Renal pelvis (tissue), 4 donors: ENCODE results near the gene WDR86. TPM values are rescaled to one million over a fixed set of nuclear protein-coding genes. Genes with fewer than 3 reads are reported as not detected.

Experiments used
- DNase-seq: peaks from one replicate; pipeline ENCODE4 v3.0.0-alpha.2; 2013
- polyA plus RNA-seq, 3 donors: library from polyadenylated mRNA; unstranded; fragments of 120-200 nt; gene quantifications; one replicate each; pipeline ENCODE4 v1.2.1, GENCODE V29; 2013; ENCODE audit not compliant: insufficient read length in 3 of 3

WDR86 gene
- polyA plus RNA-seq, 3 donors, result 34.9 to 49.6 (median 49.5) TPM

GRCh38 chr7:151366166-151366879, 43.5 kb downstream of the WDR86 start:
- no peak for DNase-seq

GRCh38 chr7:151363182-151363581, 46.7 kb downstream of the WDR86 start:
- DNase-seq, result no peak

DNA sequence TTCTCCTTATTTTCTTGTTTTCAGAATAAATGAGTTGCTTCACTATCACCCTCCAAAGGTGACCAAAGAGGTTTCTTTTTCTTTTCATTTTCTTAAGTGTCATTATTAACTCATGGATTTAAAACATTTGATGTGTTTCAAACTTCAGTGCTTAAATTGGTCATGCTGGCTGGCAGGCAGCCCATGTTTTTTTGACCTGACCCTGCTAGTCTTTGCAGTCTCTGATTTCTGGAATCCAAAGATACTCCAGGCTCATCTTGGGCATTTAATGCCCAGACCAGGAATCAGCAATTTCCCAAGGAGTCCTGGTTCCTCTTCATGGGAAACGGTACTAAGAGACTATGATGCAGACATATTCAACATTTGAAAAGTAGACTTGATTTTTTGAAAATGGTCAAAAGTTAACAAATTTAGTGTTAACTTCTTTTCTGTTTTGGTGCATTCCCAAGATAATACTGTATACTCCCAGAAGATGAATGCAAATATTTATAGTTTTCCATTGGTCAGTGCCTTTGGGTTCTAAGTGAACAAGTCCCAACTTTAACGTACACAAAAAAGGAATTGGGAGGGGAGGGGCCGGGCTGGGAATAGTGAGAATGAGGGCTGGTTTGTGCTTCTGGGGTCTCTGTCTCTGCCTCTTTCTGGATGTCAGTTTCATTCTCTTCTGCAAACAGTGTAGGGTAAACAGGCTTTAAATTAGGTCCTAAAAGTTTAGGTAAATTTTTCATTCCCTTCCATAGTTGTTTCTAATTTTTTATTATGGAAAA, 48.5 kb downstream of the WDR86 start:
- DNase-seq, result no peak

DNA sequence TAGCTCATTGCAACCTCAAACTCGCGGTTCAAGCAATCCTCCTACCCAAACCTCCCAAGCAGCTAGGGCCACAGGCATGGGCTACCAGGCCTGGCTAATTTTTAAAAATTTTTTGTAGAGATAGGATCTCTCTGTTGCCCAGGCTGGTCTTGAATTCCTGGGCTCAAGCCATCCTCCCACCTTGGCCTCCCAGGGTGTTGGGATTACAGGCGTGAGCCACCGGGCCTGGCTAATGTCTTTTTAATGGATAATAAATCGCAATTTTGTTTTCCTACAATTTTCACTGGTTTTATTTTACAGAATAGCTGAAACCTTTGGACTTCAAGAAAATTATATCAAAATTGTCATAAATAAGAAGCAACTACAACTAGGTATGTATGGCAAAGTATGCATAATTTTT, 57.3 kb downstream of the WDR86 start:
- DNase-seq, result no peak

- no peak for DNase-seq
Observed at GRCh38 chr7:151351967-151352366, 57.9 kb downstream of the WDR86 start.

GRCh38 chr7:151351027-151351426, 58.8 kb downstream of the WDR86 start:
- no peak for DNase-seq

GRCh38 chr7:151349507-151349853, 60.4 kb downstream of the WDR86 start:
- DNase-seq, result no peak

GRCh38 chr7:151348970-151349369, 60.9 kb downstream of the WDR86 start:
- DNase-seq, result no peak

DNA sequence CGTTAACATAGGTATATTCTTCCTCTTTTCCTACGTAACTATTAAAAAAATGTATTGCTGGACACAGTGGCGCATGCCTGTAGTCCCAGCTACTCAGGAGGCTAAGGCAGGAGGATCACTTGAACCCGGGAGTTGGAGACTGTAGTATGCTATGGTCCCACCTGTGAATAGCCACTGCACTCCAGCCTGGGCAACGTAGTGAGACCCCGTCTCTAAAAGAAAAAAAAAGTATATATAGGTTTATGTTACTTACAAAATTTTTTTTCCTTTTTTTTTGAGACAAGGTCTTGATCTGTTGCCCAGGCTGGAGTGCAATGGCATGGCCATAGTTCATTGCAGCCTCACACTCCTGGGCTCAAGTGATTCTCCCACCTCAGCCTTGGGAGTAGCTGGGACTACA, 62.6 kb downstream of the WDR86 start:
- DNase-seq, result no peak

DNA sequence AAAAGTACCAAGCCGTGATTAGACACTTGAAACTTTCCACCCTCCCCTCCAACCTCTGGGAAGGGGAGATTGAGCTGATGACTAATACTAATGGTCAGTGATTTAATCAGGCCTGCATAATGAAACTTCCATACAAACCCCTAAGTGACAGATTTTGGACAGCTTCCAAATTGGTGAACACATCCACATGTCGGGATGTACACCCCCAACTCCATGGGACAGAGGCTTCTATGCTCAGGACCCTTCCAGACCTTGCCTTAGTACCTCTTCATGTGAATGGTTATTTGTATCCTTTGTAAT, 63.4 kb downstream of the WDR86 start:
- DNase-seq, result no peak

GRCh38 chr7:151345576-151346469, 64.0 kb downstream of the WDR86 start:
- DNase-seq, result no peak

DNA sequence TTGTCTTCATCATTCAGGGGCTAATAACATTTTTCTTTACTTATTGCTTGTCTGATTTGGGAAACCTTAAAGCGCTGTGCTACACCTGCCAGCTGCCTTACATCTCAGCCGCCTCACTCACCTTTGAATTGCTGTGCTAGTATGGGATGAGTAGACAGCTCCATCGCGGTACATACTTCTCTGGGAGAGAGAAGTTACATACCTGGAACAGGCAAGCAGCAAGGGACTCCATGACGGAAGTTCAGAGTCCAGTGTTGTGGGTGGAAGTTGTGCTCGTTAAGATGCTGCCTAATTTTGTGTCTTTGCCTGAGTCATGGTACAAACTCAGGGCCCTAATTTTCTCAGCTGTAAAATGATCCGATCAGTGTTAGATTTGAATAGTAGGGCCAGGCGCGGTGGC, 66.3 kb downstream of the WDR86 start:
- no peak for DNase-seq

DNA sequence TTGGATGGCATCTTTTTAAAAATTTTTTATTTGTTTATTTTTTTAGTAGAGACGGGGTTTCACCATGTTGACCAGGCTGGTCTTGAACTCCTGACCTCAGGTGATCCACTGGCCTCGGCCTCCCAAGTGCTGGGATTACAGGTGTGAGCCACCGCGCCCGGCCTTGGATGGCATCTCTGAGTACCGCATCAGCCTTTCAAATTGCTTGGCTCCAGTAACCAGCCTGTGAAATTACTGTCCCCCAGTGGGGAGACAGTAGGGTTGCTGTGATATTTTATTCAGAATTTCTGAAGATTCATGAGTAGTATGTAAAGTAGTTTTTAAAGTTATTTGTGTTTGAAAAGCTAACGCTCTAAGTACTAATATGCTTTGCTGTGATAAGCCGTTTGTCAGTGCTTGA, 67.0 kb downstream of the WDR86 start:
- DNase-seq, result no peak

DNA sequence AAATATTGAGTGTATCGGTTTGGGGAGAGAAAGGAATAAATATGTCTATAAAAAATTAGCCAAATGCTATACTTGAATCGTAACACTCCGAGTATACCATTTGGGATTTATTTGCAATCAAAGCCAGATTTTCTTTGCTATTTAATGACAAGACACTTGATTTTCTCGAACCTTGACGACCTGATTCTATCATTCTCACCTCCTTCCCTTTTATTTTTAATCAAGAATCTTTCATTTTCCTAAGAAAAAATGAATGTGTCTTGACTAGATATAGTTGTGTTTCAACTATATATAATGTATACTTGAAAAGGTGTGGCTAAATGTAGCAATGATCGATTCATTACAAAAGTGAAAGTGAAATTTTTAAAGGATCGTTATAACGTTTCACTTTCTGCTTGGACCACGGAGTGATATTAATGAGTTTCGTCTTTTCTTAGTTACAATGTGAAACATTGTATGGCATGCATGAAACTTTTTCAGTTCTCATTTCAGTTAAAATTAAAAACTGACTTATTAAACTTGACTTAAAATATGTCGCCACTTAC, 67.7 kb downstream of the WDR86 start:
- no peak for DNase-seq

GRCh38 chr7:151341357-151342101, 68.3 kb downstream of the WDR86 start, which contains the start of gene NUB1:
TSS of gene NUB1 (plus strand) at chr7:151341812. CDS start at chr7:151345350, 3,538 bp downstream.
- DNase-seq, result peak; percentile 83

DNA sequence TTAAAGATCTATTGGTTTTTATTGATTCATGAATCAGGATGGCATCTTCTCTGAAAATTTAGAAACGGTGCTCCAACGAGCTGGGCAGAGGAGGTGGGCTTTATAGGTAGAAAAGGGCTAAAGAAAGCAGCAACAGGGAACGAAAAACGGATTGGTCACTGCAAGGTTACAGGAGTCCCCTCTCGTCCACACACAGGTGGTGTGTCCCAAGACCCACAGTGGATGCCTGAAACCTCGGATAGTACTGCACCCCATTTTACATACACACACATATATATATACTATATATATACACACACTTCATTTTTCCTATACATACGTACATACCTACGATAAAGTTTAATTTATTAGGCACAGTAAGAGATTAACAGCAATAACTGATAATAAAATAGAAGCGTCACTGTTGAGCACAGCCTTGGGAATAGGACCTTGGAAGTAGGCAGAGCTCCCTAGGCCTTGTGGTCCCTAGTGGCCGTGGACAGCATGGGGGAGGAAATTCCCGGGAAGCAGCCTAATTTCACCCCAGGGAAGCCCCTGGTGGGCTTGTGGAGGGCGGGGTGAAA, 69.0 kb downstream of the WDR86 start:
- DNase-seq, result no peak

GRCh38 chr7:151339651-151340382, 70.0 kb downstream of the WDR86 start:
- no peak for DNase-seq

DNA sequence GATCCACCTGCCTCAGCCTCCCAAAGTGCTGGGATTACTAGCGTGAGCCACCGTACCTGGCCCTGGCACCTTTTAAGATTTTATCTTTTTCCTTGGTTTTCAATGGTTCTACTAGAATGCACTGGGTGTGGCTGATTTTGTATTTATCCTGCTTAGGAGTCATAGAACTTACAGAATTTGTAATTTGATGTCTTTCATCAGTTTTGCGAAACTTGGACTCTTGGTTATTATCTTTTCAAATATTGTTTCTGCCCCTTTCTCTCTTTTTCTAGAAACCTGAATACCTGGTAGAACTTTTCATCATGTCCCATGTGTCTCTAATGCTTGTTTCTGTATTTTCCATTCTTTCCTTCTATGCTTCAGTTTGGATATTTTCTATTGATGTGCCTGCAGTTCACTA, 71.0 kb downstream of the WDR86 start:
- no peak for DNase-seq

- DNase-seq, result no peak
Observed at GRCh38 chr7:151337346-151337745, 72.5 kb downstream of the WDR86 start.

- DNase-seq, result no peak
Observed at GRCh38 chr7:151336027-151336708, 73.7 kb downstream of the WDR86 start.
